Nephron (organoid): ENCODE measurements around the gene CCL15.

ENCODE experiments used
- H3K27ac Mint-ChIP-seq, 3 experiments: 2 replicates each; pipeline ENCODE4 v1.8.0; 2020; ENCODE audit warnings: mixed read lengths in 3 of 3, mild to moderate bottlenecking in 2 of 3, moderate library complexity in 1 of 3
- H3K27me3 Mint-ChIP-seq: 2 replicates; pipeline ENCODE4 v1.8.0; 2021; ENCODE audit warnings: low read depth, mild to moderate bottlenecking, moderate library complexity, mixed read lengths
- H3K36me3 Mint-ChIP-seq: 2 replicates; pipeline ENCODE4 v1.8.0; 2020; ENCODE audit warnings: low read depth, mixed read lengths
- H3K4me1 Mint-ChIP-seq: 2 replicates; pipeline ENCODE4 v1.8.0; 2020; ENCODE audit warnings: mixed read lengths
- H3K4me3 Mint-ChIP-seq, 3 experiments: 2 replicates each; pipeline ENCODE4 v1.8.0; 2020; ENCODE audit warnings: mild to moderate bottlenecking in 3 of 3, mixed read lengths in 3 of 3, moderate library complexity in 2 of 3
- H3K9me3 Mint-ChIP-seq: 2 replicates; pipeline ENCODE4 v1.8.0; 2020; ENCODE audit warnings: mixed read lengths
- CTCF ChIP-seq, 3 experiments: fragments of 200-600 bp; sonication (generic); IDR thresholded peaks; one replicate each; pipeline ENCODE4 v1.5.0; 2021; ENCODE audit warnings: antibody characterized with exemption in 3 of 3; ENCODE audit not compliant: unreplicated experiment in 3 of 3

The CCL15 gene

GRCh38 chr17:36014946-36015345 lies 13.6 kb upstream of the CCL15 start:
- Mint-ChIP-seq H3K27me3 (peaks cover 40% of the 10 kb centered on the region), H3K9me3 (peaks cover 17% of the 10 kb centered on the region), H3K36me3 (no peaks in the 10 kb centered on the region), H3K4me3 (no peak overlapping the region), H3K4me1 (no peaks in the 10 kb centered on the region), H3K27ac (no peak overlapping the region)
- no peak for TF ChIP-seq CTCF (IDR thresholded peaks at IDR 0.05; ENCODE audit: unreplicated experiment in 3 of 3)

- no peaks in the 10 kb centered on the region for H3K4me1 Mint-ChIP-seq
- no peak overlapping the region for H3K4me3 Mint-ChIP-seq
- no peak overlapping the region for H3K27ac Mint-ChIP-seq
- no peaks in the 10 kb centered on the region for H3K36me3 Mint-ChIP-seq
- no peak for TF ChIP-seq CTCF (IDR thresholded peaks at IDR 0.05; ENCODE audit: unreplicated experiment in 3 of 3)
- H3K27me3 Mint-ChIP-seq: peaks cover 23% of the 10 kb centered on the region
- peaks cover 28% of the 10 kb centered on the region for H3K9me3 Mint-ChIP-seq
These were observed 9.8 kb upstream of the CCL15 start for GRCh38 chr17:36011201-36011600.

GRCh38 chr17:36008998-36009665 lies 7.8 kb upstream of the CCL15 start:
- Mint-ChIP-seq H3K9me3 (peaks cover 28% of the 10 kb centered on the region), H3K27ac (no peak overlapping the region)

GRCh38 chr17:36004594-36005108 lies 3.3 kb upstream of the CCL15 start:
- peaks cover 8% of the 10 kb centered on the region for H3K9me3 Mint-ChIP-seq

More at GRCh38 chr17:36008998-36009665, 7.8 kb upstream of the CCL15 start:
- H3K4me3 Mint-ChIP-seq: no peak overlapping the region
- no peak for TF ChIP-seq CTCF (IDR thresholded peaks at IDR 0.05; ENCODE audit: unreplicated experiment in 3 of 3)
- peaks cover 24% of the 10 kb centered on the region for H3K27me3 Mint-ChIP-seq
- H3K36me3 Mint-ChIP-seq: no peaks in the 10 kb centered on the region
- peaks cover 4% of the 10 kb centered on the region for H3K4me1 Mint-ChIP-seq

GRCh38 chr17:36002631-36003030 lies 1.3 kb upstream of the CCL15 start:
- Mint-ChIP-seq H3K9me3 (no peaks in the 10 kb centered on the region), H3K4me3 (no peak overlapping the region), H3K36me3 (no peaks in the 10 kb centered on the region), H3K4me1 (peaks cover 11% of the 10 kb centered on the region), H3K27me3 (peaks cover 19% of the 10 kb centered on the region), H3K27ac (no peak overlapping the region)
- no peak for TF ChIP-seq CTCF (IDR thresholded peaks at IDR 0.05; ENCODE audit: unreplicated experiment in 3 of 3)

More at GRCh38 chr17:36004594-36005108, 3.3 kb upstream of the CCL15 start:
- no peaks in the 10 kb centered on the region for H3K36me3 Mint-ChIP-seq
- H3K27ac Mint-ChIP-seq: peak overlapping the region in 1 of 3 experiments; percentile 6
- peaks cover 11% of the 10 kb centered on the region for H3K4me1 Mint-ChIP-seq
- H3K4me3 Mint-ChIP-seq: no peak overlapping the region
- TF ChIP-seq CTCF (IDR thresholded peaks at IDR 0.05; ENCODE audit: unreplicated experiment in 3 of 3): no peak
- H3K27me3 Mint-ChIP-seq: peaks cover 10% of the 10 kb centered on the region
